Measurements from ENCODE around the gene LAMB1.

DNA sequence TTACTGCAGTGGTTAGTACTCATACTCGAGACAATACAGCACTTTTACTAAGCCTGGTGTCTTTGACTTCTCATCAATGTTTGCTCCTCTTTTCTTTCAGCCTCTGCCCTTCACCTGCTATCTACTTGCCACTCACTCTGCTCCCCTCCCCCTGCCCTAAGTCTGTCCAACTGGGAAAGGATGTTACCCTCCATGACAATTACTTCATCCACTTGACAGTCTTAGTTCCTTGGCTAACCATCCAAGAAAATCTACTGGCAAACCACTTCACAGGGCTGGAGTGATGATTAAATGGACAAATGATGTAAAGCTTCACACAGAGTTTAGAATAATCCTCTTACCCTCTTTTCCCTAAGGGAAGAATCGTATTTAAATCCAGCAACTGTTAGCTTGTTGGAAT lies 120.2 kb downstream of the LAMB1 start:
- TF ChIP-seq CTCF (IDR thresholded peaks at IDR 0.05; ENCODE audit: low read length) (no peak), EZH2 (IDR thresholded peaks at IDR 0.05; ENCODE audit: borderline replicate concordance, low read length) (no peak)
